ENCODE measurements around the gene TCF3. TPM values are rescaled to one million over a fixed set of nuclear protein-coding genes. Genes with fewer than 3 reads are reported as not detected.

Gene TCF3
- polyA plus RNA-seq, 1 donor (not counting 4 experiments of a cell fraction or from before 2014, with no cell fraction given) = 40.0 TPM

DNA sequence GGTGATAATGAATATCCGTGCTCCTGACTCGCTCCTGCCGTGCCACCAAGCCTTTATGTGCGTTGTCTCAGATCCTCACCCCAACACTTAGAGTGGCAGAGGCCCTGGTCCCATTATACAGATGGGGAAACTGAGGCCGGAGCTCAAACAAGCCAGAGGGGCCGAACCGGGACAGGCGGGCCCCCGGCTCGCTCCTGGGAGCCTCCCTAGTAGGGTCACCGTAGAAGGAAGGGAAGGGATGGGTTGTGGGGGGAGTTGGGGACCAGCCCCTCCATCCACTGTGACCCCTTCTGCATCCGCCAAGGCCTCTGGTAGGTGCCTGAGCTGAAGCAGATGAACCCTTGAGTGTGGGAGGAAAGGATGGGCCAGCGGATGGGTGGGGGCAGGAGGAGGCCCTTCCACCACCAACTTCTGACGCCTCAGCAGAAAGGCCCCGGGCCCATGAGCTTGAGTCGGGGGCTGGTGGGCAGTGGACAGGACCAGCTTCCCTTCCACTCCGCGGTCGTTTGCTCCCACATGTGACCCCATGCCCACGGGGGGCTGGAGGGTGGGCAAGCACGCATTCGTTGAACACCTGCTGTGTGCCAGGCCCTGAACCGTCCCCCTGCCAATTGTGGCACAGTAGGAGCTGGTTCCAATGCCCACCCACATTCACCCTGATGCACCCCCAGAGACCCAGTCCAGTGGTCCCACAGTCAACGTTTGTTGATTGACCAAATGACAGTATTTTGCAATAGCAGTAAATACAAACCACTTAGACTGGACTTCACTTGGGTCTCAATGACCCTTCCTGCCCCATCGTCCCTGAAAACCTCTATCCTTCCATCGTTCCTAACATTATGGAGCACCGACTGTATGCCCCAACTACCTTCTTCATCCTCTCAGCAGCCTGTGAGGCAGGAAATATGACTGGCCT is 24.2 kb upstream of the TCF3 start:
- Histone ChIP-seq H3K4me1 (ENCODE audit: control insufficient read depth, extremely low read depth, insufficient read depth, low read length) (no peaks in the 10 kb centered on the region), H3K27me3 (ENCODE audit: control insufficient read depth, extremely low read depth, insufficient read depth, low read length) (peaks cover 37% of the 10 kb centered on the region), H3K4me2 (ENCODE audit: control insufficient read depth, extremely low read depth, insufficient read depth, low read depth, low read length) (no peak overlapping the region), H3K9ac (ENCODE audit: control insufficient read depth, extremely low read depth, insufficient read depth, low read length) (no peak overlapping the region), H3K4me3 (ENCODE audit: control insufficient read depth in 2 of 3, extremely low read depth in 1 of 3, insufficient read depth in 2 of 3, low read depth in 1 of 3, low read length in 3 of 3) (no peak overlapping the region), H3K36me3 (ENCODE audit: control insufficient read depth in 2 of 2, extremely low read depth in 1 of 2, insufficient read depth in 2 of 2, low read length in 2 of 2) (no peaks in the 10 kb centered on the region), H3K79me2 (ENCODE audit: control insufficient read depth, insufficient read depth, low read length) (no peaks in the 10 kb centered on the region), H4K20me1 (ENCODE audit: control insufficient read depth, extremely low read depth, insufficient read depth, low read length) (no peaks in the 10 kb centered on the region), H2AFZ (ENCODE audit: control insufficient read depth, low read length) (no peak overlapping the region), H3K9me1 (ENCODE audit: control insufficient read depth, extremely low read depth, insufficient read depth, low read length) (no peaks in the 10 kb centered on the region), H3K27ac (ENCODE audit: control insufficient read depth, insufficient read depth, low read length) (no peak overlapping the region), H3K9me3 (ENCODE audit: control insufficient read depth, low read depth, low read length) (no peaks in the 10 kb centered on the region)
- dilution Hi-C loops (cut with MboI; ENCODE audit: extremely low pct_ligation_motif_present, low sequenced_read_pairs) = no loop called here
- FAIRE-seq (no peak), DNase-seq (ENCODE audit: low read depth, low spot score) (no peak)
- TF ChIP-seq, protein P1, sequence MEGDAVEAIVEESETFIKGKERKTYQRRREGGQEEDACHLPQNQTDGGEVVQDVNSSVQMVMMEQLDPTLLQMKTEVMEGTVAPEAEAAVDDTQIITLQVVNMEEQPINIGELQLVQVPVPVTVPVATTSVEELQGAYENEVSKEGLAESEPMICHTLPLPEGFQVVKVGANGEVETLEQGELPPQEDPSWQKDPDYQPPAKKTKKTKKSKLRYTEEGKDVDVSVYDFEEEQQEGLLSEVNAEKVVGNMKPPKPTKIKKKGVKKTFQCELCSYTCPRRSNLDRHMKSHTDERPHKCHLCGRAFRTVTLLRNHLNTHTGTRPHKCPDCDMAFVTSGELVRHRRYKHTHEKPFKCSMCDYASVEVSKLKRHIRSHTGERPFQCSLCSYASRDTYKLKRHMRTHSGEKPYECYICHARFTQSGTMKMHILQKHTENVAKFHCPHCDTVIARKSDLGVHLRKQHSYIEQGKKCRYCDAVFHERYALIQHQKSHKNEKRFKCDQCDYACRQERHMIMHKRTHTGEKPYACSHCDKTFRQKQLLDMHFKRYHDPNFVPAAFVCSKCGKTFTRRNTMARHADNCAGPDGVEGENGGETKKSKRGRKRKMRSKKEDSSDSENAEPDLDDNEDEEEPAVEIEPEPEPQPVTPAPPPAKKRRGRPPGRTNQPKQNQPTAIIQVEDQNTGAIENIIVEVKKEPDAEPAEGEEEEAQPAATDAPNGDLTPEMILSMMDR (optimal IDR thresholded peaks at IDR 0.05 in 1 of 3, IDR thresholded peaks at IDR 0.05 in 1 of 3, conservative IDR thresholded peaks at IDR 0.05 in 1 of 3; ENCODE audit: extremely low read depth in 1 of 3, insufficient read depth in 2 of 3, low read length in 3 of 3) = no peak
- peak; percentile 19 for TF ChIP-seq EZH2 (IDR thresholded peaks at IDR 0.05; ENCODE audit: low read length)

DNA sequence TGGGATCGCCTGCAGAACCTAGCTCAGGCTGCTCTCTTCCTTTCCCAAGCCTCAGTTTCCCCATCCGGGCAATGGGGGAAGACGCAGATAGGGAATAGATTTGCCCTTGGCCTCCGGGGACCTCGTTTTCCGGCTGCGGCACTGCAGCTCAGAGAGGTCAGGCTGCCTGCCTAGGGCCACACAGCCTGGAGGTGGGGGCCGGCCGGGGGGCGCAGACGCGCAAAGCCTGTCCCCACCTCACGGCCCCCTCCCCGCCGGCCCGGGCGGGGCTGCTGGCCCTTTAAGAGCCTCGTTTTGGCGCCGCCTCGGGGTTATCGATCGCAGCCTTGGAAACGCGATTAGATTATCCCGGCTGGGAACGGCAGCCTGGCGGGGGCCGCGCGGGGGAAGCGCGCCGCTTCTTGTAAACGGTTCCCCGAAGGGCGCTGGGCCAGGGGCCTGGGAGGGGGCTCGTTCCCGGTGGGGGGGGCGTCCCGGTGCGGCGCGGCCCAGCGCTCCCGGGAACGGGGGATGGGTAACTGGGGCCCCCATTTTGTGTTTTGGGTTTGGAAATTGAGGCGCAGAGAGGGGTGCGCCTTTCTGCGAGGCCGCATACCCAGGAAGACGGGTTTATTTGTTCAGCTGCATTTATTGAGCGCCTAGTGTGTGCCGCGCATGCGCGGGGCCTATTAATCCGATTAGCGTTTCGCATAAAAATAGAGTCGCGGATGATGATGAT is 23.4 kb upstream of the TCF3 start:
- DNase-seq (ENCODE audit: low read depth, low spot score) (no peak), FAIRE-seq (no peak)
- no peaks in the 10 kb centered on the region for H3K4me1 ChIP-seq (ENCODE audit: control insufficient read depth, extremely low read depth, insufficient read depth, low read length)
- H3K9ac ChIP-seq (ENCODE audit: control insufficient read depth, extremely low read depth, insufficient read depth, low read length) = no peak overlapping the region
- H4K20me1 ChIP-seq (ENCODE audit: control insufficient read depth, extremely low read depth, insufficient read depth, low read length) = no peaks in the 10 kb centered on the region
- H3K9me3 ChIP-seq (ENCODE audit: control insufficient read depth, low read depth, low read length) = no peaks in the 10 kb centered on the region
- H3K79me2 ChIP-seq (ENCODE audit: control insufficient read depth, insufficient read depth, low read length) = no peaks in the 10 kb centered on the region
- no peak overlapping the region for H3K27ac ChIP-seq (ENCODE audit: control insufficient read depth, insufficient read depth, low read length)
- H3K9me1 ChIP-seq (ENCODE audit: control insufficient read depth, extremely low read depth, insufficient read depth, low read length) = no peaks in the 10 kb centered on the region
- H3K36me3 ChIP-seq (ENCODE audit: control insufficient read depth in 2 of 2, extremely low read depth in 1 of 2, insufficient read depth in 2 of 2, low read length in 2 of 2) = no peaks in the 10 kb centered on the region
- peak overlapping the region in 2 of 3 experiments; percentile 26 to 40 for H3K4me3 ChIP-seq (ENCODE audit: control insufficient read depth in 2 of 3, extremely low read depth in 1 of 3, insufficient read depth in 2 of 3, low read depth in 1 of 3, low read length in 3 of 3)
- no peak overlapping the region for H2AFZ ChIP-seq (ENCODE audit: control insufficient read depth, low read length)
- dilution Hi-C loops (cut with MboI; ENCODE audit: extremely low pct_ligation_motif_present, low sequenced_read_pairs) = no loop called here
- H3K4me2 ChIP-seq (ENCODE audit: control insufficient read depth, extremely low read depth, insufficient read depth, low read depth, low read length) = peak overlapping the region; percentile 51
- TF ChIP-seq, protein P1 (optimal IDR thresholded peaks at IDR 0.05 in 1 of 3, IDR thresholded peaks at IDR 0.05 in 1 of 3, conservative IDR thresholded peaks at IDR 0.05 in 1 of 3; ENCODE audit: extremely low read depth in 1 of 3, insufficient read depth in 2 of 3, low read length in 3 of 3) = no peak
- TF ChIP-seq EZH2 (IDR thresholded peaks at IDR 0.05; ENCODE audit: low read length) = peak; percentile 13
- H3K27me3 ChIP-seq (ENCODE audit: control insufficient read depth, extremely low read depth, insufficient read depth, low read length) = peaks cover 40% of the 10 kb centered on the region

Data from keratinocyte (primary cell).